Smooth muscle cell (in vitro differentiated cells): Measurements from ENCODE around the gene CPA1. TPM values are rescaled to one million over a fixed set of nuclear protein-coding genes. Genes with fewer than 3 reads are reported as not detected.

Experiments
- DNase-seq: peaks from one replicate; lab custom pipeline; 2025; ENCODE audit not compliant: unreplicated experiment; lab: John Stamatoyannopoulos, UW
- H2AFZ ChIP-seq: fragments of 200-600 bp; sonication (generic); 2 replicates; pipeline ENCODE4 v1.6.0; 2016; ENCODE audit warnings: antibody characterized with exemption, low read depth, mild to moderate bottlenecking
- H3F3A ChIP-seq: fragments of 200-600 bp; sonication (generic); 2 replicates; pipeline ENCODE4 v1.6.0; 2017; ENCODE audit warnings: antibody characterized with exemption, low read depth
- H3K27ac ChIP-seq: fragments of 200-600 bp; sonication (generic); 2 replicates; pipeline ENCODE4 v1.5.1; 2016; ENCODE audit warnings: low read depth, mild to moderate bottlenecking
- H3K27me3 ChIP-seq: fragments of 200-600 bp; sonication (generic); 2 replicates; pipeline ENCODE4 v1.6.1; 2016; ENCODE audit warnings: low read depth, mild to moderate bottlenecking
- H3K36me3 ChIP-seq: fragments of 200-600 bp; sonication (generic); 2 replicates; pipeline ENCODE4 v1.5.1; 2016; ENCODE audit warnings: low read depth
- H3K4me1 ChIP-seq: fragments of 200-600 bp; sonication (generic); 2 replicates; pipeline ENCODE4 v1.5.1; 2016; ENCODE audit warnings: low read depth
- H3K4me2 ChIP-seq: fragments of 200-600 bp; sonication (generic); 2 replicates; pipeline ENCODE4 v1.6.0; 2016; ENCODE audit warnings: mild to moderate bottlenecking
- H3K4me3 ChIP-seq: fragments of 200-600 bp; sonication (generic); 2 replicates; pipeline ENCODE4 v1.5.1; 2016; ENCODE audit warnings: mild to moderate bottlenecking
- H3K79me2 ChIP-seq: fragments of 200-600 bp; sonication (generic); 2 replicates; pipeline ENCODE4 v1.6.0; 2016; ENCODE audit warnings: low read depth, mild to moderate bottlenecking
- H3K9ac ChIP-seq: fragments of 200-600 bp; sonication (generic); 2 replicates; pipeline ENCODE4 v1.6.0; 2016; ENCODE audit warnings: low read depth
- H3K9me3 ChIP-seq: fragments of 200-600 bp; sonication (generic); replicated peaks from 2 replicates; pipeline ENCODE4 v1.5.1; 2016; ENCODE audit warnings: low read depth
- H4K20me1 ChIP-seq: fragments of 200-600 bp; sonication (generic); 2 replicates; pipeline ENCODE4 v1.6.0; 2016; ENCODE audit warnings: low read depth
- WGBS: methylation state at CpG from one replicate; pipeline ENCODE4 v1.1.7; 2016; ENCODE audit warnings: low lambda C conversion rate; 5-methylcytosine and 5-hydroxymethylcytosine counted together
- polyA plus RNA-seq: library from polyadenylated mRNA; unstranded; fragments of >200 nt; fragmentation: Nextera tagmentation; extraction: Ambion mirVana; gene quantifications from 2 replicates; pipeline ENCODE4 v1.2.1, GENCODE V29; 2016
- total RNA-seq: library from RNA; depleted of rRNA; stranded (reverse); fragments of >200 nt; gene quantifications from 2 replicates; pipeline ENCODE4 v1.2.3, GENCODE V29; 2014
- TF ChIP-seq, protein P1 (sequence below): fragments of 200-600 bp; sonication (generic); IDR thresholded peaks from 2 replicates; pipeline ENCODE4 v1.5.1; 2017; ENCODE audit warnings: borderline replicate concordance, mild to moderate bottlenecking, antibody characterized with exemption; ENCODE audit not compliant: insufficient read depth, poor library complexity, severe bottlenecking

The CPA1 gene
- total and polyA plus RNA-seq, 2 experiments from 2014 or later, result 0.90 to 3.8 TPM

DNA sequence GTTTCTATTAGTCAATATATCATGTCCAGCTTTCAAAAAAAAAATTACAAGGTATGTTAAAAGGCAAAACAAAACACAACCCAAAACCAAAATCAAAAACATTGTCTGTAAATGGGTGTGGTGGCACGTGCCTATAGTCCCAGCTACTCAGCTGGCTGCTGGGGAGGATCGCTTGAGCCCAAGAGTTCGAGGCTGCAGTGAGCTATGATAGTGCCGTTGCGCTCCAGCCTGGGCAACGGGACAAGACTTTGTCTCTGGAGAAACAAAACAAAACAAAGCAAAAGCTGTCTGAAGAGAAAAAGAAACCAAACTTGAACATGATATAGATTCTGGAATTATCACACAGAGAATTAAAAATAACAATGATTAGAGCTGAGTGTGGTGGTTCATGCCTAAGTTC, 46.0 kb upstream of the CPA1 start:
- Histone ChIP-seq H2AFZ (no peak overlapping the region), H4K20me1 (no peaks in the 10 kb centered on the region), H3K79me2 (no peaks in the 10 kb centered on the region), H3K36me3 (no peaks in the 10 kb centered on the region), H3K9me3 (no peaks in the 10 kb centered on the region), H3K4me3 (no peak overlapping the region), H3K27me3 (no peaks in the 10 kb centered on the region), H3K4me2 (no peak overlapping the region), H3F3A (no peaks in the 10 kb centered on the region), H3K27ac (no peak overlapping the region), H3K4me1 (no peaks in the 10 kb centered on the region), H3K9ac (no peak overlapping the region)
- TF ChIP-seq, protein P1, sequence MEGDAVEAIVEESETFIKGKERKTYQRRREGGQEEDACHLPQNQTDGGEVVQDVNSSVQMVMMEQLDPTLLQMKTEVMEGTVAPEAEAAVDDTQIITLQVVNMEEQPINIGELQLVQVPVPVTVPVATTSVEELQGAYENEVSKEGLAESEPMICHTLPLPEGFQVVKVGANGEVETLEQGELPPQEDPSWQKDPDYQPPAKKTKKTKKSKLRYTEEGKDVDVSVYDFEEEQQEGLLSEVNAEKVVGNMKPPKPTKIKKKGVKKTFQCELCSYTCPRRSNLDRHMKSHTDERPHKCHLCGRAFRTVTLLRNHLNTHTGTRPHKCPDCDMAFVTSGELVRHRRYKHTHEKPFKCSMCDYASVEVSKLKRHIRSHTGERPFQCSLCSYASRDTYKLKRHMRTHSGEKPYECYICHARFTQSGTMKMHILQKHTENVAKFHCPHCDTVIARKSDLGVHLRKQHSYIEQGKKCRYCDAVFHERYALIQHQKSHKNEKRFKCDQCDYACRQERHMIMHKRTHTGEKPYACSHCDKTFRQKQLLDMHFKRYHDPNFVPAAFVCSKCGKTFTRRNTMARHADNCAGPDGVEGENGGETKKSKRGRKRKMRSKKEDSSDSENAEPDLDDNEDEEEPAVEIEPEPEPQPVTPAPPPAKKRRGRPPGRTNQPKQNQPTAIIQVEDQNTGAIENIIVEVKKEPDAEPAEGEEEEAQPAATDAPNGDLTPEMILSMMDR, result no peak
- 95% methylated on average over 6 of the region's 6 CpGs for WGBS
- no peak for DNase-seq

DNA sequence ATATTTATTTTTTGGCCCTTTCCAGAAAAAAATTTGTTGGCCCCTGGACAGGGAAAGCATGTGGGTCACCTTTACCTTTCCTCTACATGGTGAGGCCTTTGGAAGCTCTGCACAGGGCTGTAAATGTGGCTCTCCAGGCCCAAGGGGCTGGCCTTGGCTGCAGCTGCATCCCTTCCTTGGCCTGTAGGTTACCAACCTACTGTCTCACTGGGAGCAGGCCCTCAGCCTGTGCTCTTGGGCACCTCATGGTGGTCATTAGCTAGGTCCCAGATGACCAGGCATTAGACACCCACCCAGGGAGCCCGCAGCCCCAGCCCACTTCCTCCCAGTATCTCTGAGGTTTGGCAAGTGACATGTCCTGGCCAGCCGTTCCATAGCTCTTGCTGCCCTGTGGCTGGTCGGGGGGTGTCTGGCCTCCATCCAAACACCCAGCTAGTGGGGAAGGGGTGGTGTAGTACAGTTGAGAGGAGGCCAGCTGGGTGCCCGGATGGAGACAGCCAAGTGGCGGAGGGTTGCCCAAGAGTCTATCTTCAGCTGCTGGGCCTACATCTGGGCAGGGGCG, 42.8 kb upstream of the CPA1 start:
- no peaks in the 10 kb centered on the region for H3K27me3 ChIP-seq
- WGBS, result 90% methylated on average over 6 of the region's 6 CpGs
- H4K20me1 ChIP-seq, result no peaks in the 10 kb centered on the region
- no peak overlapping the region for H3K4me2 ChIP-seq
- no peaks in the 10 kb centered on the region for H3F3A ChIP-seq
- no peak overlapping the region for H3K4me3 ChIP-seq
- H3K36me3 ChIP-seq, result no peaks in the 10 kb centered on the region
- no peak overlapping the region for H3K27ac ChIP-seq
- TF ChIP-seq, protein P1, result no peak
- no peak for DNase-seq
- H2AFZ ChIP-seq, result no peak overlapping the region
- no peaks in the 10 kb centered on the region for H3K4me1 ChIP-seq
- no peak overlapping the region for H3K9ac ChIP-seq
- no peaks in the 10 kb centered on the region for H3K79me2 ChIP-seq
- no peaks in the 10 kb centered on the region for H3K9me3 ChIP-seq

DNA sequence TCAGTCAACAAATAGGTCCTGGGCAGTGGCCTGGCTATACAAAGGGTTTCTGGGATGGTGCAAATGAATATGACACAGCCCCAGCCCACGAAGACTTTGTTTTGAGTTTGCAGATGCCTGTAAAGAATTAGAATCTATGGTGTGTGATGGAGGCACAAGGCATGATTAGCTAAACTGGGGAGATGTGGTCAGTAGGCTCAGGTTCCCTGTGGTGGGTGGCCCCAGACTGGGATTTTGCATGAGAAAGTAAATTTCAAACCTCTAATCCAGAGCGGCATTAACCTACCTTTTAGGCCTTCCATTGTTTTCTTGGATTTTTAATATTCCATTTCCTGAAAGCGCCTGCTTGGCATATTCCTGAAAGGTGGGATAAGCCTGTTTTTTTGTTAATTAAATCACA, 42.1 kb upstream of the CPA1 start:
- DNase-seq, result no peak
- Histone ChIP-seq H3K4me1 (no peaks in the 10 kb centered on the region), H3F3A (no peaks in the 10 kb centered on the region), H2AFZ (no peak overlapping the region), H3K36me3 (no peaks in the 10 kb centered on the region), H3K27me3 (no peaks in the 10 kb centered on the region), H3K9ac (no peak overlapping the region), H3K27ac (no peak overlapping the region), H3K4me3 (no peak overlapping the region), H3K79me2 (no peaks in the 10 kb centered on the region), H4K20me1 (no peaks in the 10 kb centered on the region), H3K9me3 (no peaks in the 10 kb centered on the region), H3K4me2 (no peak overlapping the region)
- TF ChIP-seq, protein P1, result no peak
- WGBS, result 84% methylated on average over 3 of the region's 3 CpGs

DNA sequence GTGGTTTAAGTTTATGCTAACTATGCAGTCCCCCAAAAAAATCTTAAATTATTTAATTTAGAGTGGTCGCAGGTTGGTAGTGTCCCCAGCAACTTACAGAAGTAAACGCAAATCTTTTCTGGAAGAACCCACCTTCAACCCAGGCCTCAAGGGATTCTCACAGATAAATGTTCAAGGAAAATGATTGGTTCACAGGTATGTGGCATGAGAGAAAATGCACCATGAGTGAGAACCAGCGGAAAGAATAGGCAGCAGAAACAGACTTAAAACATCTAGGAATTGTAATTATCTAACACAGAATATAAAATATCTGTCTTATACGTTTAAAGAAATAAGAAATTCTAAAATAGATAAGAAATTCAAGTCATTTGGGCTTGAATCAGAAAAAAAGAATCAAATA, 38.4 kb upstream of the CPA1 start:
- Histone ChIP-seq H4K20me1 (no peaks in the 10 kb centered on the region), H3K27me3 (no peaks in the 10 kb centered on the region), H3K79me2 (no peaks in the 10 kb centered on the region), H3K4me3 (no peak overlapping the region), H3K4me1 (peaks cover 22% of the 10 kb centered on the region), H3K9me3 (no peaks in the 10 kb centered on the region), H2AFZ (no peak overlapping the region), H3K4me2 (no peak overlapping the region), H3K9ac (no peak overlapping the region), H3K36me3 (no peaks in the 10 kb centered on the region), H3F3A (no peaks in the 10 kb centered on the region), H3K27ac (no peak overlapping the region)
- no peak for DNase-seq
- TF ChIP-seq, protein P1, result no peak
- 95% methylated on average over 4 of the region's 4 CpGs for WGBS
